Measurements from ENCODE around the gene INF2.
A peak's percentile ranks its signal among the peaks of the same experiment; 100 is the strongest.

Gene INF2

DNA sequence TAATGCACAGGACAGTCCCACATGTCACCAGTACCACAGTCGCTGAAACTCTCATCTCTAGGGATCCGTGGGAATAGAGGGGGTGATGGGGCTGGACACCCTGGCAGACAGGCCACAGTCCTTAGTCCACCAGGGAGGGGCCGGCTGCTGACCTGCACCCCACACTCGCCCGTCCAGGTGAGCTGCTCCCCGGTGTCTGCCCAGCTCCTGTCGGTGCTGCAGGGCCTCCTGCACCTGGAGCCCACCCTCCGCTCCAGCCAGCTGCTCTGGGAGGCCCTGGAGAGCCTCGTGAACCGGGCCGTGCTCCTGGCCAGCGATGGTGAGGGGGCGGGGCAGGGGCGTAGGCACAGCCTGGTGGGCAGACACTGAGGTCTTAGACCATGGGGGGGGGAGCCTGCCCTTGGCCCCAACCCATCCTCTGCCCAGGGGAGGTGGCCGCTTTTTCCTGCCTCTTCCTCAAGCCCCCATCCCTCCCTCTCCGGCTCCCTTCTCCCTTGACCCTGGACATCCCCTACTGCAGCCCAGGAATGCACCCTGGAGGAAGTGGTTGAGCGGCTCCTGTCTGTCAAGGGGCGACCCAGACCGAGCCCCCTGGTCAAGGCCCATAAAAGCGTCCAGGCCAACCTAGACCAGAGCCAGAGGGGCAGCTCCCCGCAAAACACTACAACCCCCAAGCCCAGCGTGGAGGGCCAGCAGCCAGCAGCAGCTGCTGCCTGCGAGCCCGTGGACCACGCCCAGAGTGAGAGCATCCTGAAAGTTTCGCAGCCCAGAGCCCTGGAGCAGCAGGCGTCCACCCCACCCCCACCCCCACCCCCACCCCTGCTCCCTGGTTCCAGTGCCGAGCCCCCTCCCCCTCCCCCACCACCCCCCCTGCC is 17.6 kb downstream of the INF2 start:
- DNase-seq: no peak

DNA sequence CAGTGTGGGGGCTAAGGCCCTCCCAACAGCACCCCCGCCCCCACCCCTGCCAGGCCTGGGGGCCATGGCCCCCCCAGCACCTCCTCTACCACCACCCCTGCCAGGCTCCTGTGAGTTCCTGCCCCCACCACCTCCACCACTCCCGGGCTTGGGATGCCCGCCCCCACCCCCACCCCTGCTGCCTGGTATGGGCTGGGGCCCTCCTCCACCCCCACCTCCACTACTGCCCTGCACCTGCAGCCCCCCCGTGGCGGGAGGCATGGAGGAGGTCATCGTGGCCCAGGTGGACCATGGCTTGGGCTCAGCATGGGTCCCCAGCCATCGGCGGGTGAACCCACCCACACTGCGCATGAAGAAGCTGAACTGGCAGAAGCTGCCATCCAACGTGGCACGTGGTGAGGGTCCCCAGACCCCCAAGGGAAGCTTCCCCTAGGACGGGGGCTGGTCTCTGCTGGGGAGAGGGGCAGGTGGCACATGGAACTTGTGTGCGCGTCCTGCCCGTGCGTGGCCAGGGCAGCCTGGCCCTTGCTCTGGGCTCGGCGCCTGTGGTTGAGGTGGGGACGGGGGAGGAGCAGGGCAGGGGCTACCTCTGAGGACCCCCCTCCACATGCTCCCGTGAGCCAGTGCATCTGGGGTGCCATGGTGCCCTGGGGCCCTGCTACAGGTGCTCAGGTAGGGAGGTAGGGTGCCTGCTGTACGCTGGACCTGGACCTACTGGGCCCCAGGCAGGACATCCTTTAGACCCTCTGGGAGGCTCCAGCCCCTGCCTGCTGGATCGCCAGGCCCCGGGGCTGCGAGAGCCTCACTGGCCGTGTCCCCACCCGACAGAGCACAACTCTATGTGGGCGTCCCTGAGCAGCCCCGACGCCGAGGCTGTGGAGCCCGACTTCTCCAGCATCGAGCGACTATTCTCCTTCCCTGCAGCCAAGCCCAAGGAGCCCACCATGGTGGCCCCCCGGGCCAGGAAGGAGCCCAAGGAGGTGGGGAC is 18.5 kb downstream of the INF2 start:
- DNase-seq: no peak

DNA sequence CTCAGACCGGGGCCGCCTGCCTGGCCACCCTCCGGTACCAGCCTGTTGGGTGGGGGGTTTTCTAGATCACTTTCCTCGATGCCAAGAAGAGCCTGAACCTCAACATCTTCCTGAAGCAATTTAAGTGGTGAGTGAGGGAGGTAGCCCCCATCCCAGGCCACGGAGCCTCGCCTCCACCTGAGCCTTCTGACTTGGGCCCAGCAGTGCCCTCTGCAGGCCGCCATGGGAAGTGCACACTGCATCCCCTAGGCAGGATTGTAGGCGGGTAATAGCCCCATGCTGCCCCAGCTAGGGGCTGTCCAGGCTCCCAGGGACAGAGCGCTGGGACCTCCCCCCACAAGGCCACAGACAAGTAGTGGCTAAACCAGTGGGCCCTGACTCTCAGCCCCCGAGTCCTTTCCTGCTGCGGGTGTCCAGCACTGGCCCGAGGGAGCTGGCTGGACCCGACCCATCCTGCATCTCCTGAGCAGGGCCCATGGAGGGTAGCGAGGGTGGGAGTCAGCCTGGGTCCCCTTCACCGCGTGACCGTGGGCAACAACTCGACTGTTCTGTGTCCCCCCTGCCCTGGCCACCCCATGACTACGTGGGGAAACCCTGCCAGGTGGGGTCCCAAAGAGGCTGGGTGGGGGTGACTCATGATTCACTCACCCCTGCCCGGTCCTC is 19.3 kb downstream of the INF2 start:
- DNase-seq: peak; percentile 20

GRCh38 chr14:104709387-104710039 is 20.1 kb downstream of the INF2 start:
- no peak for DNase-seq

GRCh38 chr14:104710071-104710735 is 20.8 kb downstream of the INF2 start:
- DNase-seq: no peak

DNA sequence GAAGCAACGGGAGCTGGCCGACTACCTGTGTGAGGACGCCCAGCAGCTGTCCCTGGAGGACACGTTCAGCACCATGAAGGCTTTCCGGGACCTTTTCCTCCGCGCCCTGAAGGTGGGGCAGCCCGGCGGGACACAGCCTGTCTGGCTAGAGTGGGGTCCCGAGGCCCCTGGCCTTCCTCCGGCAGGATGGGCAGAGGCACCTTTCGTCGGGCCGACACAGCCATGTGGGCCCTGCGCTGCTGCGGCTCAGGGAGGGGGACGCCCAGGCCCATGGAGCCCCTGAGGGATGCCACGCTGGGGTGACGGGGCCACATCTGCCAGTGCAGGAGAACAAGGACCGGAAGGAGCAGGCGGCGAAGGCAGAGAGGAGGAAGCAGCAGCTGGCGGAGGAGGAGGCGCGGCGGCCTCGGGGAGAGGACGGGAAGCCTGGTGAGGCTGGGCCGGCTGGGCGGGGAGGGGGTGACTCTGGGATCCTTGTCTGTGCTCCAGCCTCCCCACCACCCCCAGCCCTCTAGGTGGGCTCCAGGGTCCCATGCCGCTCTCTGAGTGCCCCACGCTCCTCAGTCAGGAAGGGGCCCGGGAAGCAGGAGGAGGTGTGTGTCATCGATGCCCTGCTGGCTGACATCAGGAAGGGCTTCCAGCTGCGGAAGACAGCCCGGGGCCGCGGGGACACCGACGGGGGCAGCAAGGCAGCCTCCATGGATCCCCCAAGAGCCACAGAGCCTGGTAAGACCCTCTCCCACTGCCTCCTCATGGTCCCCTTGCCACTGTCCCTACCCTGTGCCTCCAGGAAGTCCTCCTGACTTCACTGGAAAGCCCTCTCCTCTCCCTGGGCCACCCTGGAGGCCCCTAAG is 23.7 kb downstream of the INF2 start:
- no peak for DNase-seq

GRCh38 chr14:104714066-104714465 is 24.6 kb downstream of the INF2 start:
- no peak for DNase-seq

DNA sequence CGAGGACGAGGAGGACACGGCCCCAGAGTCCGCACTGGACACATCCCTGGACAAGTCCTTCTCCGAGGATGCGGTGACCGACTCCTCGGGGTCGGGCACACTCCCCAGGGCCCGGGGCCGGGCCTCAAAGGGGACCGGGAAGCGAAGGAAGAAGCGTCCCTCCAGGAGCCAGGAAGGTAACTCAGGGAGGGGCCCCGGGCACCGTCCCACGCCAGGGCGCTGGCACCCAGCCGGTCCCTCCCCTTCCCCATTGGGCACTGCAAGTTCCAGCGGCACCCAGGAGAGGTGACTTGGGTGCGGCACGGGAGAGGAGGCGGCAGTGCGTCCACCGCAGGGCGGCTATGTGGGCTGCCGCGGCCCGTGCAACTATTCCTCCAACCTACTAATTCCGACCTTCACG is 25.3 kb downstream of the INF2 start:
- no peak for DNase-seq

DNA sequence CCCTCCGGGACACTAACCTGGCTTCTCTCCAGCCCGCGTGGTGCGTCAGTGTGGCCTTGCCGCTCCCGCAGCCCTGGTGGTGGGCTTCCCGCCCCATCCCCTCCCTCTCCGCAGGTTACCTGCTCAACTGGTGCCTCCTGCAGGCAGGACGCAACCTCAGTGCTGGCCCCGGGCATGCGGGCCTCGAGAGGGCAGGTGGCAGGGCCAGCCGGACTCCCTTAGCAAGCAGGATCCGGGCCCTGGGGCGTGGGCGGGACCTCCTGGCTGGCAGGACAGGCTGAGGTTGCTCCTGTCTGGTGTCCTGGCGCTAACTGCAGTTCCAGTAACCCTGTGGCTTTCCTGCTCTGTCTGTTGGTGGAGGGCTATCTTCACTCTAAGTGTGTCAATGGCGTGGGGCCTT is 26.0 kb downstream of the INF2 start:
- DNase-seq: no peak

DNA sequence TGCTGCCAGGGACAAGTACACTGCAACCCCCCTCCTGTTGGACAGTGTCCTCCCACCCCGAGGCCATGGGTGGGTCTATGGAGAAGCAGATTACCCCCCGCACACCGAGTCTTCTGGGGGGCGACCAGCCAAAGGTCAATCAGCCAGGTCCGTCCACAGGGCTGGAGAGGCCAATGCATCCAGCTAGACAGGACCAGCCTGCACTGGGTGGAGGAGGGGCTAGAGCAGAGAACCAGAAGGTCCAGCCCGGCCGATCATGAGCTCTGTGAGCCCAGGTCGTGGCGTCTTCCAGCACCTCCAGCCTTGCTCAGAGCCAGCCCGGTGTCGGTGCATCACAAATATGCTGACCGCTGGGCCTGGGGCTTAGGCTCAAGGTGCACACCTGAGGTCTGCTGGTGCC is 26.5 kb downstream of the INF2 start:
- no peak for DNase-seq

DNA sequence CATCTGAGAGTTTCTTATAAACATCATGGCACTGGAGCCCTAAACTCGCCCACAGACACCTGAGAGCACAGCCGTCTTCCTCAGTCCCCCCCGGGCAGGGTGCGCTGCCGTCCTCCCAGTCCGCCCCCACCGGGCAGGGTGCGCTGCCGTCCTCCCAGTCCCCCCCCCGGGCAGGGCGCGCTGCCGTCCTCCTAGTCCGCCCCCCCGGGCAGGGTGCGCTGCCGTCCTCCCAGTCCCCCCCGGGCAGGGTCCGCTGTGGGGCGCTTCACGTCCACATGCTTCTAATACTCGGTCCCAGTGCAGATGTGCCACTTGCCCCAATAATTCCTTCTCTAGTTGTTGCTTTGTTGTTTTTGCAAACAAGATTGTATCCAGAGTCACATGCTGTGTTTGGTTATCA is 27.7 kb downstream of the INF2 start:
- no peak for DNase-seq

GRCh38 chr14:104717646-104718045 is 28.2 kb downstream of the INF2 start:
- no peak for DNase-seq

DNA sequence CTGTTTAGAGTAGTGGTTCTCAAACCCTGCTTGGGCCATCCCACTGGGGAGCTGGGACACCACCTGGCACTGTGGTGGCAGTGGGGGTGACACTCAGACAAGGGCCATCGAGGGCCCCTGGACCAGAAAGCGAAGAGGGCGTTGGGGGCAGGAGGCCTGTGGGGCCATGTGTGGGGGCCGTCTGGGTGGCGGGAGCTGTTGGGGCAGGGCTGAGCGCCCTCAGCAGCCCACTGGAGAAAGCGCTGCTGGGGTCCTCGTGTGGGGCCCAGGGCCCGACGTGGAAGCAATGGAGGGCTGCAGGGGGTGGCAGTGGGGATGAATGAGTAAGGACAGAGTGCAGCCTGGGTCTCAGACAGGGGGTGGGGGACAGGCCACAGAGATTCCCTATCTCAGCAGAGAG is 28.7 kb downstream of the INF2 start:
- no peak for DNase-seq

GRCh38 chr14:104718871-104719270 is 29.5 kb downstream of the INF2 start:
- no peak for DNase-seq

DNA sequence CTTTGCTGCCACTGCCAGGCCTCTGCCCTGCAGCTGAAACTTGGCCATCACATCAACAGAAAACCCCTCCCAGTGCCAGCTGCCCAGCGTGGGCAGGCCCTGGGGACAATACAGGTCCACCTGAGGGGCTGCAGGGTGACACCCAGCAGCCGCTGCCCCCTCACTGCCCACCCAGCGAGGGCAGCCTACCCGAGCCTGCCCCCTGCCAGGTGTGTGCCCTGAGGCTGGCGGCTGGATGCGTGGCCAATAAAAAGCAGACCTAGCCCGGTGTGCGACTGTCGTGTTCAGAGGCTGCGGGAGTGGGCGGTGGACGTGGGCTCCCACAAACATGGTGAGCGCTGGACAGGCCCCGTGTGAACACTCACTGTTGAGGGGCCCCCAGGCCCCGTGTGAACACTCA is 29.9 kb downstream of the INF2 start:
- DNase-seq: no peak

DNA sequence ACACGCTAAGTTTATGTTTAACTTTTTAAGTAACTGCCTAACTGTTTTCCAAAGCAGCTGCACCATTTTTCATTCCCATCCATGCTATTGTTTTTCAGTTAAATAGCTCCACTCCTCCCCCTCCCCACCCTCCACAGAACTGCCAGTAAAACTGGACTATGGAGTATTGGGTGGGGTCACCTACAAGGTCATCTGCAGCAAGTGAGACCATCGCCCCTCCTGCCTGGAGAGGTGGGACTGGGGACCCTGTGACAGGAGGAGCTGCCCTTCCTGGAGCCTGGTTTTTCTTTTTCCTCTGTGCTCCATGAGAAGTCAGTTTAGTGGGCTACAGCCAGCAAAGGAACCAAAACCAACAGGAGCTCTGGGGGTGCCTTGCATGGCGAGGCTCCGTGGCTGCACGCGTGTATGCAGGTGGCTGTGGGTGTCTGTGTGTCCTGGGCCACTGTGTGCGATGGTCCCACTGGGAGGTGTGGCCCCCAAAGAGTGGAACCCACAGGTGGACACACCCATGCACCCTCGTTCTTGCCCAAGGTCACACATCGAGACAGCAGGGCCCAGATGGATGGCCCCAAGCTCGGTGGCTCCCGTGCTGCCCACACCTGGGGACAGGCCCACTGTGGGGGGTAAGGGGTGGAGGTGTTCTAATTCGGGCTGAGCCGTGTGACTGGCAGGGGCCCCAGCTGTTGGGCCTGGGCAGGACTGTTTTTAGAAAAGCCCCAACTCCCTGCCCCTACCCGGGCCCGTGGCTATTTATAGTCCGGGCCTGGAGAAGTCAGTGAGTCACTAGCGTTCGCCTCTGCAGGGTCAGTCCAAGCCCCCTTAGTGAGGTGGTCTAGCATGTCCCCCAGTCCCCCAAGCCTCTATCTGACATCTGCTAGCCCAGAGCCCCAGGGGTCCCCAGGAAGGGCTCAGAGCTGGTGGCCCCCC is 32.4 kb downstream of the INF2 start:
- no peak for DNase-seq

DNA sequence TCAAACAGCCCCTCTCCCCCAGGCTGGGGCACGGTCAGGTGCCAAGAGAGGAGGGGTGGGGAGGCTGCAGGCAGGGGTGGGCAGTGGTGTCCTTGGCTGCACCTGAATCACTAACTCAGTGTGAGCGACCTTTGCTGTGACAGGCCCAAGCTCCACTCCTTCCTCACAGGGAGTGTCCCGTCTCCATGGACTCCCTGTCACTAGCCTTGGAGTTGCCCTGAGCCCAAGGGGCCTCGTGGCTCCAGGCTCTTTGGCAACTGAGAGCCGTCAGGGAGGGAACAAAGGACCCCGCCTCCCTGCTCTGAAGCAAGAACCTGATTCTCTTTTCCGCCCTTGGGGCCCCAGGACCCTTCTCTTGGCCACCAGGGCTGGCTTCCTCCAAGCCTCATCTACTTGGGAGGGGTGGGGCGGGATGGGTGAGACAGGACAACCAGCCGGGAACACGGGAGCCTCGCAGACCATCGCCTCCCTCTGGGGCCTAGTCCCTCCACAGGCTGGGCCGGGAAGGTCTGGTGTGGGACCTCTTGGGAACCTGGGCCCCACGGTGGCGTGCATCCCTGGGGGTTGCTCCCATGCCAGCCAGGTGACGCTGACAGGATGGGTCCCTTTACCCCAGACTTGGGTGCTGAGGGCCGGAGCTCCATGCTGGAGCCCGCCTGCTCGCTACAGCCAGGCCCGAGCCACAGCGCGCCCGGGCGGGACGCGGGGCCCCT is 33.7 kb downstream of the INF2 start:
- no peak for DNase-seq

- DNase-seq: no peak
These were observed 34.4 kb downstream of the INF2 start, which contains the start of gene ADSS1 for GRCh38 chr14:104723651-104724406. Gene ADSS1, plus strand, starts transcription at chr14:104724229. Its CDS starts 42 bp downstream, at chr14:104724271.

All from NCI-H446 treated with DMSO at 0.1 percent for 48 hours (cell line).